GM18526 (cell line): ENCODE measurements around the gene MPZ.
A peak's percentile ranks its signal among the peaks of the same experiment; 100 is the strongest.

Experiments used
- POLR2A ChIP-seq: IDR thresholded peaks from 3 replicates; pipeline ENCODE4 v1.6.1; 2011; ENCODE audit not compliant: insufficient read length; ENCODE audit errors: extremely low read depth

Gene MPZ

DNA sequence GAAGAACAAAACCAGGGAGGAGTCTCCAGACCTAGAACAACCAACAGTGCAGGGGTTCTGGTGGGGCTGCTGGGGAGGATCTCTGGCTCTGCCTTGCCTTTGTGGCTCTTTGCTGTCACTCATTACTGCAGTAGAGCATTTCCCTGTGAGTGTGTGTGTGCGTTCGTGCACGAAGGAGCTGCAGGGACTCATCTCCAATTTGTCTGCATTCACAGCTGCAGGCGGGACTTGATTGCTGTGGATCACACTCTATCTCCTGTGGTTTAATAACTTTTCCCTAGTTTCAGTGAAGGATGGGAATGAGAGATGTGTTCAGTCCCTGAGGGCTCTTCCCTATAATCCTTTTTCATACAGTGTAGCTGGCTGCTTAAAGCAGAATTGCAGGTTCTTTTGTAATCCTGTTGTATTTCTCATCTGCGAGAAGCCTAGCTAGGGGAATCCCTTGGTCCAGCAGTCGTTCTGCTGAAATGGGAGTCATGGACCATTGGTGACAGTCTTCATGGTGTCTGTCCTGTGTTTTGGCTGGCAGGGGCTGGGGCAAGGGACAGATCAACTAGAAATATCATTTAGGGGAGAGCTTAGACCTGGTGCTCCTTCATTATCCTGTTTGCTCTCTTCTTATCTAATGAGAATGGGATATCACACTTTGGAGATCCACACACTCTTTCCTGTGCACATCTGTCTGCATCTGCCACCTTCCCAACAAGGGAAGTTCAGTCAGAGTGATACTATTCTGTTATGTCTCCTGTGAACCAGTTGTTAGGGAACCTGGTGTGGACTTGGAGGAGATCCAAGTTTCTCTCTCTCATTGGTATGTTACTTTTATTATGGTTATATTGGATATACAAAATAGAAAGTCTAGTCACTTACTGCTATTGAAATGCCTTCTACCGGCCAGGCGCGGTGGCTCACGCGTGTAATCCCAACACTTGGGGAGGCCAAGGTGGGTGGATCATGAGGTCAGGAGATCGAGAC is 48.2 kb downstream of the MPZ start:
- no peak for TF ChIP-seq POLR2A

DNA sequence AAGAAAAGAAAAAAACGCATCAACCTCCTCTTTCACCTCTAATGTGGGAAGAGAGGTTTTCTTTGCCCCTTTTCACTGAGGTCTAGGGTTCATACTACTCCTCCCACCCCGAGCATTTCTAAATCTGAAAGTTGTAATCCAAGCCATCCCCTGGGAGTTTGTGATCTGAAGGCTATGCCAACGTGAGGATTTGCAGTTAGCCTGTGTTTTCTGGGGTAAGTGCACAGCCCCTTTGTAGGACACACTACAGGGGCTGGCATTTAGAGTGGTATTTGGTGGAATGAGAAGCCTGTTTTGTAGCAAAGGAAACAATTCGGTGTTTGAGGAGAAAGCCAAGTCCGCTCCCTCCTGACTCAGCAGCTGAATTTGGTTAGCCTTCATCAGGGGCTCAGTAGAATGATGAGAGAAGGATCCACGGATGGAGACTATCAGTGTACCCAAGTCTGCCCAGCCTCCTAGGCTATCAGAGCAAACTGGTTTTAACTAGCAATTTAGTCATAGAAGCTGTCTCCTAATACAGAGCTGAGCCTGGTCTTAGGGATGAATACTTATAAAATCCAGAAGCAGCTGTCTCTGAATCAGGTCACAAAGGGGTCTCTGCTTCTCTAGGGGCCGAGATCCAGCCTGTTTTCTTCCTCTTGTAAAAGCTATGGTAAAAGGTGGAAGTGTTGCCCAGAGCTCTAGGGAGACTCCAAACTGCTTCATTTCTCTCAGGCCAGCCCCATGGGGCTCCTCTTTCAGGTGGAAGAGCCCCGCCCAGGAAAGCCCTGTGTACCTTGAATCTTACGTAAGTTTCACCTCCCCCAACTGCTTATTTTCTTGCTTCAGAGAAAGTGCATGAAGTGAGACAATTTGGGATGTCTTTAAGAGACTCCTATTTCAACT is 49.1 kb downstream of the MPZ start:
- TF ChIP-seq POLR2A: no peak

DNA sequence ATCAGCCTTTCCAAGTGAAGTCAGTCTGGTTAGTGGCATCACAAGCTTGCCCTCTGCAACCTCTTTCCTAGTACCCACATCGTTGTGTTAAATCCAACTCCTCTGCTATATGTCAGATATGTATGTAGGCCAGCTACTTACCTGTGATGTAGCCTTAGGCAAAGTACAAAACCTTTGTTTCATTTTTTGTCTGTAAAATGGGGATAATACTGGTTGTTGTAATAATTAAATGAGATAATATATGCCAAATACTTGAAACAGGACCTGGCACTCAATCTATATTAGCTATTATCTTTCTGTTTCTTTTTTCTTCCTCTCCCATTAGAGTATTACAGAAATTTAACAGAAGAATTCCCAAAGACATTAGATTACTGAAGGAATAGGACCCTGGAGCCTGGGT is 50.0 kb downstream of the MPZ start:
- no peak for TF ChIP-seq POLR2A

DNA sequence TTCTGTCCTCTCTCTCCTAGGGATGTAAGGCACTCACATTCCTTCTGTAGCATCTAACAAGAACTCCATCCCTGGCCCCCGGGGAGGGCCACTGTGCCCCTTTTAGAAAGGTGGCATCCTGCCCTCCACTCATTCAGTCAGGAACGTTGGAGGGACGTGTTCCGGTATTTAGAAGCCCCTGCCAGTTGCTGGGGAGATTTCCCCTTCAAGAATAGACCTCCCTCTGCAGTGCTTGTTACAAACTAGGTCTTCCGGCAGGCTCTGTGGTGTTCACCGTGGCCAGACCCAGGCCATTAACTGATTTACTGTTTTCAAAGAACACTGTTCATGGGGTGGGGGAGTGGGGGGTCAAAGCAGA is 50.4 kb downstream of the MPZ start:
- TF ChIP-seq POLR2A: no peak

DNA sequence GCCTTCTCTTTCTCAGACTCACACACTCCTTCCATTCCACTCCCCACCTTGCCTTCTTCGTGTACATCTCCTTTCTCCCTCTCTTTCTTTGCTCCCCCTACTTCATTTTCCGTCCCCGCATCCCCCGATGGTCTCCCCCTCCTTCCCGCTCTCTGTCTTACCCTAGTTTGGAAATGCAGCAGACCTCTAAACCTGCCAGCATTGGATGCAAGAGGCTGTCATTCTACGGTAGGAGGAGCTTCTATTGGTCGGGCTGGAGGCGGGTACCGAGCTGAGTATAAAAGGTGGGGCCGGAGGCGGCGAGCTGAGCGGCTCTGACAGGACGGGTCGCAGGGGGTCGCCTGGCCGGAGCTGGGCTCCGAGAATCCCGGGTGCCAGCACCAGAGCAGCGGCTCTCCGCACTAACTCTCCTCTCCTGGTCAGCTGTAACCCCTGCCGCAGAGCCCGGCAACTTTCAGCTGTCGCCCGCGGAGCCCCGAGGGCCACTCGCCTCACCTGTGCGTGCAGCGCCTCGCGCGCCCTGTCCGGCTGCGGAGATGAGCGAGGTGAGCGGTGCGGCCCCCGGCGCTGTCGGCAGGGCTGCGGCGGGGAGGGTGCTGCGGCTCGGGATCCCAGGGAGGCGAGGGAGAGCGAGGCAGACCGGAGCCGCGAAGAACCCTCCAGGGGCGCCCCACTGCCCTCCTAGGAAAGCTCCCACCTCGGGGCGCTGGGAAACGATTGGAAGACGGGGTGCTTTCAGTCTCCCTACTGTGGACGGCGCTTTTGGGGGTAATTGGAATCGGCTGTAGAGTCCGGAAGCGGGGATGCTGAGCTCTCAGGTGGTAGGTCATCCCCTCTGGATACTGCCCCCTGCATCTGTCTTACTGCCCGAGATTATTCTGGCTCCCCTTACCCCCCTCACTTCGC is 51.1 kb downstream of the MPZ start, which contains the start of gene PCP4L1:
Gene PCP4L1 (plus strand): TSS at position 307 of the 906 bp plus-strand sequence. CDS start 230 bp downstream, at position 537.
- TF ChIP-seq POLR2A: peak; percentile 37
